ENCODE results near the gene CDC42BPB. TPM values are rescaled to one million over a fixed set of nuclear protein-coding genes. Genes with fewer than 3 reads are reported as not detected.

CDC42BPB gene
- total RNA-seq, 1 donor from 2014 or later, result 116 TPM

- Mint-ChIP-seq H3K9me3 (ENCODE audit: unreplicated experiment) (no peaks in the 10 kb centered on the region), H3K36me3 (ENCODE audit: low read depth, unreplicated experiment) (peaks cover 22% of the 10 kb centered on the region), H3K4me3 (ENCODE audit: unreplicated experiment) (no peak overlapping the region), H3K27ac (ENCODE audit: unreplicated experiment) (no peak overlapping the region), H3K27me3 (ENCODE audit: low read depth, unreplicated experiment) (no peaks in the 10 kb centered on the region), H3K4me1 (ENCODE audit: low read depth, unreplicated experiment) (peaks cover 7% of the 10 kb centered on the region)
- TF ChIP-seq EZH2 (IDR thresholded peaks at IDR 0.05; ENCODE audit: insufficient read depth, low read length), result no peak
- FAIRE-seq (no peak), DNase-seq (ENCODE audit: low read depth) (no peak)
- Histone ChIP-seq H4K20me1 (ENCODE audit: insufficient read depth, low read length) (peaks cover 60% of the 10 kb centered on the region), H2AFZ (ENCODE audit: low read depth, low read length) (no peak overlapping the region), H3K79me2 (ENCODE audit: insufficient read depth, low read length) (no peaks in the 10 kb centered on the region), H3K9ac (ENCODE audit: low read length) (no peak overlapping the region), H3K27ac (ENCODE audit: low read depth, low read length) (no peak overlapping the region), H3K27me3 (ENCODE audit: insufficient read depth, low read length) (no peaks in the 10 kb centered on the region), H3K4me3 (ENCODE audit: insufficient read depth, low read depth, low read length) (no peak overlapping the region), H3K4me2 (ENCODE audit: low read length) (no peak overlapping the region), H3K36me3 (ENCODE audit: insufficient read depth, low read length) (peaks cover 62% of the 10 kb centered on the region), H3K4me1 (ENCODE audit: insufficient read depth, low read length) (peaks cover 14% of the 10 kb centered on the region), H3K9me3 (ENCODE audit: insufficient read depth, low read depth, low read length) (no peaks in the 10 kb centered on the region)
Measured at GRCh38 chr14:102955636-102956408, 101.5 kb downstream of the CDC42BPB start.

DNA sequence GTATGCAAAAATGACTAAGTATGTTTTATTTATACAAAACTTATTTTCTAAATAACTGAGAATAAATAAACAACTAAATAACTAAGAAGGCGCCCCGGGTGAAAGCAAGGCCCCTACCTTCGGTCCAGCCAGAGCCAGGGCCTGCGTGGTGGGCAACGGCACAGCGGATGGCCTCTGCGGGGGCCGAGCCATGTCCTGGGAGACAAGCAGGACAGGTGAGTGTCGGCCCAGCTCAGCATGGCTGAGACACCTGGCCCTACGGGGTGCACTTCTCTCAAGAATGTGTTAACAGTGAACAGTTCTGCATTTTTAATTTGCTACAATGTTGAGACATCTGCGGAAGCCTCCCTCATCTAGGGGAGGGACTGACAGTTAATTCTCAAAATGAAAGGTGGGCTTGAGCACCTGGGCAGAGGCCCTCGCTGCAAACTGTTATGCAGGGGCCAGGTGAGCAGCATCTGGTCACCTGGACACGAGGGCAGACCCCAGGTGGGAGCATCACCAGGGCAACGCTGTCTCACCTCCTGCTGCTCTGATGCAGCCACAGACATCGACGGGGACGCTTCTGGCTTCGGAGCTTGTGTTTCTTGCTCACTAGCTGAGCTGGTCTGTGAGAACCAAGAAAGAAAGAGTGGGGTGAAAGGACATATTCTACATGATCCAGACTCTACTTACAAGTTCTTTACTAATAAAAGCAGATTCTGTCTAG, 103.1 kb downstream of the CDC42BPB start:
- H3K27me3 Mint-ChIP-seq (ENCODE audit: low read depth, unreplicated experiment), result no peaks in the 10 kb centered on the region
- no peak overlapping the region for H3K9ac ChIP-seq (ENCODE audit: low read length)
- no peak for TF ChIP-seq EZH2 (IDR thresholded peaks at IDR 0.05; ENCODE audit: insufficient read depth, low read length)
- TF ChIP-seq, protein P1, sequence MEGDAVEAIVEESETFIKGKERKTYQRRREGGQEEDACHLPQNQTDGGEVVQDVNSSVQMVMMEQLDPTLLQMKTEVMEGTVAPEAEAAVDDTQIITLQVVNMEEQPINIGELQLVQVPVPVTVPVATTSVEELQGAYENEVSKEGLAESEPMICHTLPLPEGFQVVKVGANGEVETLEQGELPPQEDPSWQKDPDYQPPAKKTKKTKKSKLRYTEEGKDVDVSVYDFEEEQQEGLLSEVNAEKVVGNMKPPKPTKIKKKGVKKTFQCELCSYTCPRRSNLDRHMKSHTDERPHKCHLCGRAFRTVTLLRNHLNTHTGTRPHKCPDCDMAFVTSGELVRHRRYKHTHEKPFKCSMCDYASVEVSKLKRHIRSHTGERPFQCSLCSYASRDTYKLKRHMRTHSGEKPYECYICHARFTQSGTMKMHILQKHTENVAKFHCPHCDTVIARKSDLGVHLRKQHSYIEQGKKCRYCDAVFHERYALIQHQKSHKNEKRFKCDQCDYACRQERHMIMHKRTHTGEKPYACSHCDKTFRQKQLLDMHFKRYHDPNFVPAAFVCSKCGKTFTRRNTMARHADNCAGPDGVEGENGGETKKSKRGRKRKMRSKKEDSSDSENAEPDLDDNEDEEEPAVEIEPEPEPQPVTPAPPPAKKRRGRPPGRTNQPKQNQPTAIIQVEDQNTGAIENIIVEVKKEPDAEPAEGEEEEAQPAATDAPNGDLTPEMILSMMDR (IDR thresholded peaks at IDR 0.05; ENCODE audit: insufficient read depth, low read depth, low read length), result no peak
- no peaks in the 10 kb centered on the region for H3K9me3 ChIP-seq (ENCODE audit: insufficient read depth, low read depth, low read length)
- no peaks in the 10 kb centered on the region for H3K79me2 ChIP-seq (ENCODE audit: insufficient read depth, low read length)
- H3K27ac Mint-ChIP-seq (ENCODE audit: unreplicated experiment), result no peak overlapping the region
- H3K4me2 ChIP-seq (ENCODE audit: low read length), result no peak overlapping the region
- H4K20me1 ChIP-seq (ENCODE audit: insufficient read depth, low read length), result peaks cover 75% of the 10 kb centered on the region
- H3K4me1 Mint-ChIP-seq (ENCODE audit: low read depth, unreplicated experiment), result peaks cover 10% of the 10 kb centered on the region
- no peak overlapping the region for H3K4me3 Mint-ChIP-seq (ENCODE audit: unreplicated experiment)
- no peaks in the 10 kb centered on the region for H3K27me3 ChIP-seq (ENCODE audit: insufficient read depth, low read length)
- DNase-seq (ENCODE audit: low read depth) (no peak), FAIRE-seq (no peak)
- H3K4me3 ChIP-seq (ENCODE audit: insufficient read depth, low read depth, low read length), result no peak overlapping the region
- H2AFZ ChIP-seq (ENCODE audit: low read depth, low read length), result no peak overlapping the region
- peaks cover 25% of the 10 kb centered on the region for H3K36me3 Mint-ChIP-seq (ENCODE audit: low read depth, unreplicated experiment)
- H3K9me3 Mint-ChIP-seq (ENCODE audit: unreplicated experiment), result no peaks in the 10 kb centered on the region
- no peak overlapping the region for H3K27ac ChIP-seq (ENCODE audit: low read depth, low read length)
- H3K4me1 ChIP-seq (ENCODE audit: insufficient read depth, low read length), result peaks cover 20% of the 10 kb centered on the region
- peaks cover 59% of the 10 kb centered on the region for H3K36me3 ChIP-seq (ENCODE audit: insufficient read depth, low read length)

- Mint-ChIP-seq H3K4me1 (ENCODE audit: low read depth, unreplicated experiment) (peaks cover 10% of the 10 kb centered on the region), H3K27me3 (ENCODE audit: low read depth, unreplicated experiment) (no peaks in the 10 kb centered on the region), H3K36me3 (ENCODE audit: low read depth, unreplicated experiment) (peaks cover 27% of the 10 kb centered on the region), H3K9me3 (ENCODE audit: unreplicated experiment) (no peaks in the 10 kb centered on the region), H3K27ac (ENCODE audit: unreplicated experiment) (no peak overlapping the region), H3K4me3 (ENCODE audit: unreplicated experiment) (no peak overlapping the region)
- Histone ChIP-seq H3K36me3 (ENCODE audit: insufficient read depth, low read length) (peaks cover 57% of the 10 kb centered on the region), H4K20me1 (ENCODE audit: insufficient read depth, low read length) (peaks cover 76% of the 10 kb centered on the region), H3K79me2 (ENCODE audit: insufficient read depth, low read length) (no peaks in the 10 kb centered on the region), H2AFZ (ENCODE audit: low read depth, low read length) (no peak overlapping the region), H3K4me3 (ENCODE audit: insufficient read depth, low read depth, low read length) (no peak overlapping the region), H3K27me3 (ENCODE audit: insufficient read depth, low read length) (no peaks in the 10 kb centered on the region), H3K4me2 (ENCODE audit: low read length) (no peak overlapping the region), H3K4me1 (ENCODE audit: insufficient read depth, low read length) (peaks cover 27% of the 10 kb centered on the region), H3K9me3 (ENCODE audit: insufficient read depth, low read depth, low read length) (no peaks in the 10 kb centered on the region), H3K9ac (ENCODE audit: low read length) (no peak overlapping the region), H3K27ac (ENCODE audit: low read depth, low read length) (no peak overlapping the region)
- TF ChIP-seq, protein P1 (IDR thresholded peaks at IDR 0.05; ENCODE audit: insufficient read depth, low read depth, low read length), result no peak
- no peak for TF ChIP-seq EZH2 (IDR thresholded peaks at IDR 0.05; ENCODE audit: insufficient read depth, low read length)
- DNase-seq (ENCODE audit: low read depth) (no peak), FAIRE-seq (no peak)
Measured at GRCh38 chr14:102953100-102953499, 104.2 kb downstream of the CDC42BPB start.
